Measurements from ENCODE around the gene PDE4D.
"Not testable (repeated sequence)": the region's sequence is repeated elsewhere in the genome, so short reads cannot be mapped to it uniquely, and the experiment has no call there.

Gene PDE4D

DNA sequence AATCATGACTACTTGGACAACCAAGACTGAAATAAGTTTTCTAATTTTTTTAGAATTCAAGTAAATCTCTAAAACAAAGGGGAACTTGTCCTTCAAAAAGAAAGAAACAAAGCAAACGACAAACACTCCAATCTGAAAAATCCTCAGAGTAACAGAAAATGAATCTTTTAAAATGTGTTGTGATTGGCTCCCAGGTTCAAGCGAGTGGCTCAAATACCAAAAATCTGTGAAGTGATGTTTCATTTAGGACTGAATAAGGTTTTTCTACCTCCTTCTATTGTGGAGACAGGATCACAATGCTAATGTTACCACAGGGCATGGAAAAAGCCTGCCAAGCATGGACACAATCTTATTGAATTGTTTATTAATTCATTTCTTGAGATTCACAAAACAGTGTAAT is 895.0 kb downstream of the PDE4D start:
- in situ Hi-C loops (cut with MboI; ENCODE audit: low sequenced_read_pairs) = no loop called here
- no peaks in the 10 kb centered on the region for H3K36me3 ChIP-seq (replicated peaks)
- no peaks in the 10 kb centered on the region for H3K27me3 ChIP-seq (ENCODE audit: low read depth)
- no peaks in the 10 kb centered on the region for H3K4me1 ChIP-seq
- no peak overlapping the region for H3K4me3 ChIP-seq
- DNase-seq (ENCODE audit: low spot score in 2 of 2) = no peak
- no peaks in the 10 kb centered on the region for H3K9me3 ChIP-seq

DNA sequence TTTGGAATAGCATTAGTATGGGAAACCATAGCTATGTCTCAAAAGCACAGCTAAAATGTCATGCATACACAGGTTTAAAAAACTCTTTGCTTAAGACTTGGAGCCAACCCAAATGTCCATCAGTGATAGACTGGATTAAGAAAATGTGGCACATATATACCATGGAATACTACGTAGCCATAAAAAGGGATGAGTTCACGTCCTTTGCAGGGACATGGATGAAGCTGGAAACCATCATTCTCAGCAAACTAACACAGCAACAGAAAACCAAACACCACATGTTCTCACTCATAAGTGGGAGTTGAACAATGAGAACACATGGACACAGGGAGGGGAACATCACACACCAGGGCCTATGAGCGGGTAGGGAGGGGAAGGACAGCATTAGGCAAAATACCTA is 897.7 kb downstream of the PDE4D start:
- DNase-seq (ENCODE audit: low spot score in 2 of 2); H3K27me3 ChIP-seq (ENCODE audit: low read depth); H3K9me3 ChIP-seq; H3K4me3 ChIP-seq; H3K4me1 ChIP-seq; in situ Hi-C loops (cut with MboI; ENCODE audit: low sequenced_read_pairs); H3K36me3 ChIP-seq (replicated peaks): not testable (repeated sequence)

DNA sequence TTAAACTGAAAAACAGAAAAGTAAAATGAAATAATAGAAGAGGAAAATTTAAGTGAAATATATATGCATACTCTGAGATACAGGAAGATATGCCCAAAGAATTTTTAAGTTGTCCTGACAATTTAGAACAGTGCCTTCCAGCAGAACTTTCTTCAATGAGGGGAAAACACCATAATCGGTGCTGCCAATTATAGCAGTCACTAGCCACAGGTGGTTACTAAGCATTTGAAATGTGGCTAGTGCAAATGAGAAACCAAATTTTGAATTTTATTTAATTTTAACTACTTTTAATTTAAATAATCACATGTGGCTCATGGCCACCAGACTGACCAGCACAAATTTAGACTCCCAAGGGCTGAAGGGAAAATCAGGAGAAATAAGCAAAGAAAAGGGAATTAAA is 900.1 kb downstream of the PDE4D start:
- Histone ChIP-seq H3K4me1 (no peaks in the 10 kb centered on the region), H3K9me3 (no peaks in the 10 kb centered on the region), H3K27me3 (ENCODE audit: low read depth) (no peaks in the 10 kb centered on the region), H3K4me3 (no peak overlapping the region), H3K36me3 (replicated peaks) (no peaks in the 10 kb centered on the region)
- DNase-seq (ENCODE audit: low spot score in 2 of 2) = no peak
- in situ Hi-C loops (cut with MboI; ENCODE audit: low sequenced_read_pairs) = no loop called here

DNA sequence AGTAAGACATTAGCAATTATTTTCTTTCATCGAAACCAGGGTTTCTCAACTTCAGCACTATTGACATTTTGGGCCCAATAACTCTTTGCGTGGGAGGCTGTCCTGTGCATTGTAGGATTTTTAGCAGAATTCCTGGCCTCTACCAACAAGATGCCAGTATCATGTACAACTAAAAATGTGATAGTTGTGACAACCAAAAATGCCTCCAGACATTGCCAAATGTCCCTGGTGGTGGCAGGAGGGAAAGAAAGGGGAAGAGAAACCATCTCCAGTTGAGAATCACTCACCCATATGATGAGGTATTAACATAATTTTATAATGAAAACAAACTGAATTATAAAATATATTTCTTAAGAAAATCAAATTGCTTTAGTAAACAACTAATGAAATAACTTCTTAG is 904.6 kb downstream of the PDE4D start:
- Histone ChIP-seq H3K36me3 (replicated peaks) (no peaks in the 10 kb centered on the region), H3K4me3 (no peak overlapping the region), H3K9me3 (no peaks in the 10 kb centered on the region), H3K4me1 (no peaks in the 10 kb centered on the region), H3K27me3 (ENCODE audit: low read depth) (no peaks in the 10 kb centered on the region)
- DNase-seq (ENCODE audit: low spot score in 2 of 2) = no peak
- in situ Hi-C loops (cut with MboI; ENCODE audit: low sequenced_read_pairs) = no loop called here

DNA sequence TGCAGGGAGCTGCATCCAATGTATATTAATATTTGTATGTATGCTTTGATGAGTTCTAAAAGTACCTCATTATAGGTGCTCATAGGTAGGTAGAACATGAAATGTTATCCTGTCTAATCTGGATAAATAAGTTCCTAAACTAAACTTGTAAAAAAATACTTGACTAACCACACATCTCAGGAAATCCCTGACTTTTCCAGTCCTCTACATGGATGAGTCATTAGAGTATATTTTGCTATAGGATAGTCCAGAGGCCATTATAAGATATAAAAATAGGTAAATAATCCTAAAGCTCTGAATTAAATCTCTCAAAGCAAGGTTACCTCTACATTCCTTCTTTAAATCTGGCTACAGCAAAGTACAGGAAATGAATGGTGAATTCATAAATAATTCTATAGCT is 906.3 kb downstream of the PDE4D start:
- H3K27me3 ChIP-seq (ENCODE audit: low read depth) = no peaks in the 10 kb centered on the region
- no peaks in the 10 kb centered on the region for H3K4me1 ChIP-seq
- H3K36me3 ChIP-seq (replicated peaks) = no peaks in the 10 kb centered on the region
- no peak overlapping the region for H3K4me3 ChIP-seq
- no peak for DNase-seq (ENCODE audit: low spot score in 2 of 2)
- no peaks in the 10 kb centered on the region for H3K9me3 ChIP-seq
- in situ Hi-C loops (cut with MboI; ENCODE audit: low sequenced_read_pairs) = no loop called here

GRCh38 chr5:58986281-58986680 is 907.2 kb downstream of the PDE4D start:
- Histone ChIP-seq H3K4me3 (no peak overlapping the region), H3K4me1 (no peaks in the 10 kb centered on the region), H3K27me3 (ENCODE audit: low read depth) (no peaks in the 10 kb centered on the region), H3K9me3 (no peaks in the 10 kb centered on the region), H3K36me3 (replicated peaks) (no peaks in the 10 kb centered on the region)
- DNase-seq (ENCODE audit: low spot score in 2 of 2) = no peak
- in situ Hi-C loops (cut with MboI; ENCODE audit: low sequenced_read_pairs) = no loop called here

DNA sequence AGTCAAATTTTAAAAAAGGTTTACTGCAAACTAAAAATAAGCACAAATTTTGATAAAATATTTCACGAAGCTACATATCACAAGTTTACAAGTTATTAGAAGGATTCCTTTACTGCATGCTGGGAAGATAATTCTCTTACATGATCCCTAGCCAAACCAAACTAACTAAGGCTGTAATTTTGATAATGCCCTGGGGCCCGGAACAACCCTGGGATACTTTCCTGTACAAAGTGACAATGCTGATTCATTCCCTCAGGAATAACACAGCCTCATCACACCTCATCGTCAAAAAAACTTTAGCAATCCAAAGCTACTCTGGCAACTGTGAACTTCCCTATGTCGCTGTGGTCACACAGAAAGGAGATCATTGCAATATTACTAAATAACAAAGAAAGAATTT is 907.8 kb downstream of the PDE4D start:
- in situ Hi-C loops (cut with MboI; ENCODE audit: low sequenced_read_pairs) = no loop called here
- Histone ChIP-seq H3K36me3 (replicated peaks) (no peaks in the 10 kb centered on the region), H3K9me3 (no peaks in the 10 kb centered on the region), H3K4me1 (no peaks in the 10 kb centered on the region), H3K27me3 (ENCODE audit: low read depth) (no peaks in the 10 kb centered on the region), H3K4me3 (no peak overlapping the region)
- DNase-seq (ENCODE audit: low spot score in 2 of 2) = no peak

- Histone ChIP-seq H3K4me1 (no peaks in the 10 kb centered on the region), H3K27me3 (ENCODE audit: low read depth) (no peaks in the 10 kb centered on the region), H3K36me3 (replicated peaks) (no peaks in the 10 kb centered on the region), H3K9me3 (no peaks in the 10 kb centered on the region), H3K4me3 (no peak overlapping the region)
- no peak for DNase-seq (ENCODE audit: low spot score in 2 of 2)
- in situ Hi-C loops (cut with MboI; ENCODE audit: low sequenced_read_pairs) = no loop called here
Measured at GRCh38 chr5:58985311-58985710, 908.2 kb downstream of the PDE4D start.

GRCh38 chr5:58983526-58984452 is 909.7 kb downstream of the PDE4D start:
- H3K27me3 ChIP-seq (ENCODE audit: low read depth) = no peaks in the 10 kb centered on the region
- no peak for DNase-seq (ENCODE audit: low spot score in 2 of 2)
- no peak overlapping the region for H3K4me3 ChIP-seq
- H3K9me3 ChIP-seq = no peaks in the 10 kb centered on the region
- H3K36me3 ChIP-seq (replicated peaks) = no peaks in the 10 kb centered on the region
- no peaks in the 10 kb centered on the region for H3K4me1 ChIP-seq
- in situ Hi-C loops (cut with MboI; ENCODE audit: low sequenced_read_pairs) = no loop called here

DNA sequence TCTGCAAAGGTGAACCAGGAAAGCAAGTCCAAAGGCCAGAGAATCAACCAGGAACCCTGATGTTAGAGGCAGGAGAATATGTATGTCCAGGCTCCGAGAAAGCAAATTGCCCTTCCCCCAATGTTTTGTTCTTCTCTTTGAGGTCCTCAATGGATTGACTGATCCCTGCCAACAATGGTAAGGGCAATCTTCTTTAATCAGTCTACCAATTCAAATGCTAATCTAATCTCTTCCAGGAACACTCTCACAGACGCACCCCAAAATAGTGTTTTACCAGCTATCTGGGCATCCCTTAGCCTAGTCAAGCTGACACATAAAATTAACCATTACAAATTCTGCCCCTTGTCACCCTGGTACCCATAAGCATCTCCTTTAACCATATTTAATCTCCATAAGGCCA is 912.6 kb downstream of the PDE4D start:
- DNase-seq (ENCODE audit: low spot score in 2 of 2) = peak in 1 of 2 experiments; percentile 12
- no peaks in the 10 kb centered on the region for H3K4me1 ChIP-seq
- in situ Hi-C loops (cut with MboI; ENCODE audit: low sequenced_read_pairs) = no loop called here
- H3K36me3 ChIP-seq (replicated peaks) = no peaks in the 10 kb centered on the region
- H3K4me3 ChIP-seq = no peak overlapping the region
- H3K27me3 ChIP-seq (ENCODE audit: low read depth) = no peaks in the 10 kb centered on the region
- H3K9me3 ChIP-seq = no peaks in the 10 kb centered on the region

DNA sequence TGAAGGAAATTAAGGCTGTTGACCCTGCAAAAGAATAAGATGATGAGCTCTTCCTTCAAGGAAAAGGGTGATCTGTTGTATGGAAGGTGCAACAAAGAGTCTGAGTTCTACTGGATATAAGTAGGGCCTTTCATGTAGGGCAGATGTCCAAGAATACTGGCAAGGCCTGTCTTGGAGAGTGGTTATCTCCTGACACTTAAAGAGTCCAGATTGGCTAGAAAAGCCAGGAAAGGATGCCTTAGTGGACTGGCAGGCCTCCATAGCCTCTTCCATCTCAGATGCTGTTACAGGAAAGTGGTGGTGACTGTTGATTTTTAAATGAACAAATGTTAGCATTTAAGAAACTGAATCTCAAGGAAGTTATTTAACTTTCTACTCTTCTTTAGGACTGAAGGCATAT is 914.4 kb downstream of the PDE4D start:
- in situ Hi-C loops (cut with MboI; ENCODE audit: low sequenced_read_pairs) = no loop called here
- H3K27me3 ChIP-seq (ENCODE audit: low read depth) = no peaks in the 10 kb centered on the region

GRCh38 chr5:58974601-58975000 is 918.9 kb downstream of the PDE4D start:
- no peaks in the 10 kb centered on the region; the same call in 1 of the 2 replicates for H3K27me3 ChIP-seq (ENCODE audit: low read depth)

More for the DNA sequence above, 914.4 kb downstream of the PDE4D start:
- Histone ChIP-seq H3K4me1 (no peaks in the 10 kb centered on the region), H3K36me3 (replicated peaks) (no peaks in the 10 kb centered on the region), H3K9me3 (no peaks in the 10 kb centered on the region), H3K4me3 (no peak overlapping the region)
- DNase-seq (ENCODE audit: low spot score in 2 of 2) = no peak

GRCh38 chr5:58974083-58974482 is 919.4 kb downstream of the PDE4D start:
- Histone ChIP-seq H3K9me3 (no peaks in the 10 kb centered on the region), H3K27me3 (ENCODE audit: low read depth) (no peaks in the 10 kb centered on the region; the same call in 1 of the 2 replicates), H3K36me3 (replicated peaks) (no peaks in the 10 kb centered on the region), H3K4me3 (no peak overlapping the region), H3K4me1 (no peaks in the 10 kb centered on the region)
- in situ Hi-C loops (cut with MboI; ENCODE audit: low sequenced_read_pairs) = no loop called here
- DNase-seq (ENCODE audit: low spot score in 2 of 2) = no peak

More at GRCh38 chr5:58974601-58975000, 918.9 kb downstream of the PDE4D start:
- in situ Hi-C loops (cut with MboI; ENCODE audit: low sequenced_read_pairs) = no loop called here
- no peaks in the 10 kb centered on the region for H3K9me3 ChIP-seq
- H3K36me3 ChIP-seq (replicated peaks) = no peaks in the 10 kb centered on the region
- no peaks in the 10 kb centered on the region for H3K4me1 ChIP-seq
- DNase-seq (ENCODE audit: low spot score in 2 of 2) = no peak
- no peak overlapping the region for H3K4me3 ChIP-seq

DNA sequence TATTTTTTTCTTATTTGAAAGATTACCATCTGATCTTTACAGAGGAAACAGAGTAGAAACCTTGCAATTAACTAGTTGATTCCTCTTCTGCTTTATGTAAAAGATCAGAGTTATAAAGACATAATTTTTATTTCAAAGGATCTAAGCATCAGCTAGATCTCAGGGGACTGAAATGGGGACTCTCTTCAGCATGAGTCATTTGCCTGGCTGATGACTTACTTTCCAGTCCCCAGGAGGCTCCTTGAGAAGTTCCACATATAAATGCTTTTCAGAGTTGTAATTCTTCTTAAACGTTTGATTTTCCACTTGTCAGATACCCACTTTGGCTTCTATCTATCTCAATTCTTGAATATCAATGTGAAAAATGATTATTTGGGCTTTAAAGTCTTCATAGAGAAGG is 921.2 kb downstream of the PDE4D start:
- no peaks in the 10 kb centered on the region for H3K4me1 ChIP-seq
- no peak for DNase-seq (ENCODE audit: low spot score in 2 of 2)
- in situ Hi-C loops (cut with MboI; ENCODE audit: low sequenced_read_pairs) = no loop called here

More for the DNA sequence above, 921.2 kb downstream of the PDE4D start:
- H3K4me3 ChIP-seq = no peak overlapping the region
- H3K27me3 ChIP-seq (ENCODE audit: low read depth) = no peaks in the 10 kb centered on the region; the same call in 1 of the 2 replicates
- no peaks in the 10 kb centered on the region for H3K9me3 ChIP-seq
- H3K36me3 ChIP-seq (replicated peaks) = no peaks in the 10 kb centered on the region

Data from HAP-1 (cell line).